GM10847 (cell line): ENCODE results near the gene ISL1.

Source experiments
- POLR2A ChIP-seq: IDR thresholded peaks from 2 replicates; pipeline ENCODE4 v1.6.1; 2011; ENCODE audit not compliant: insufficient read length; ENCODE audit errors: extremely low read depth

The ISL1 gene

GRCh38 chr5:51398875-51399642, 15.8 kb downstream of the ISL1 start:
- no peak for TF ChIP-seq POLR2A

GRCh38 chr5:51399643-51400006, 16.4 kb downstream of the ISL1 start:
- TF ChIP-seq POLR2A, result no peak

GRCh38 chr5:51404255-51404654, 21.0 kb downstream of the ISL1 start:
- no peak for TF ChIP-seq POLR2A

GRCh38 chr5:51411921-51412325, 28.7 kb downstream of the ISL1 start:
- no peak for TF ChIP-seq POLR2A

- TF ChIP-seq POLR2A, result no peak
Observed at GRCh38 chr5:51414516-51414915, 31.3 kb downstream of the ISL1 start.

- TF ChIP-seq POLR2A, result no peak
Observed at GRCh38 chr5:51416149-51416548, 32.9 kb downstream of the ISL1 start.

- TF ChIP-seq POLR2A, result no peak
Observed at GRCh38 chr5:51433052-51433710, 49.9 kb downstream of the ISL1 start.

GRCh38 chr5:51439232-51439631, 56.0 kb downstream of the ISL1 start:
- no peak for TF ChIP-seq POLR2A
